GM19023 (cell line): ENCODE results near the gene CDKAL1.
"Not testable (repeated sequence)": the region's sequence is repeated elsewhere in the genome, so short reads cannot be mapped to it uniquely, and the experiment has no call there.

ENCODE experiments used
- ATAC-seq: cut with Tn5 transposase; IDR thresholded peaks from one replicate; pipeline ENCODE4 v1.9.1; 2021; ENCODE audit warnings: mild to moderate bottlenecking, moderate library complexity; ENCODE audit not compliant: unreplicated experiment

CDKAL1 gene

DNA sequence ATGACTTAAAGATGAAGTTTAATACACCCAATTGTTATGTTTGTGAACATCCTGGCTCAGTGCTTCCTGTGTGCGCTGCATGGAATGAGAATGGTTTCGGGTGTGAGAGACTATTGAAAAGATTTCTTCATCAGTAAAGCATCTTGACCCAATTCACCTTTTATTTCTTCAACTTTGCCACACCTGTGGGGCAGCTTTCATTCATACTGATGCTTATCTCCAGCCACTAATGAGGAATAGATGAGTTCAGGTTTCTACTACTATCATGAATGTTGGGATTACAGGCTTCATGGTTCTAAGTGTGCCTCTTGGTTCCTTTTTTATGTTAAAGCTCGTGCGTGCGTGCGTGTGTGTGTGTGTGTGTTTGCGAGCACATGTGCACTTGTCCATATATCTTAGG is 685.6 kb downstream of the CDKAL1 start:
- ATAC-seq: no peak

DNA sequence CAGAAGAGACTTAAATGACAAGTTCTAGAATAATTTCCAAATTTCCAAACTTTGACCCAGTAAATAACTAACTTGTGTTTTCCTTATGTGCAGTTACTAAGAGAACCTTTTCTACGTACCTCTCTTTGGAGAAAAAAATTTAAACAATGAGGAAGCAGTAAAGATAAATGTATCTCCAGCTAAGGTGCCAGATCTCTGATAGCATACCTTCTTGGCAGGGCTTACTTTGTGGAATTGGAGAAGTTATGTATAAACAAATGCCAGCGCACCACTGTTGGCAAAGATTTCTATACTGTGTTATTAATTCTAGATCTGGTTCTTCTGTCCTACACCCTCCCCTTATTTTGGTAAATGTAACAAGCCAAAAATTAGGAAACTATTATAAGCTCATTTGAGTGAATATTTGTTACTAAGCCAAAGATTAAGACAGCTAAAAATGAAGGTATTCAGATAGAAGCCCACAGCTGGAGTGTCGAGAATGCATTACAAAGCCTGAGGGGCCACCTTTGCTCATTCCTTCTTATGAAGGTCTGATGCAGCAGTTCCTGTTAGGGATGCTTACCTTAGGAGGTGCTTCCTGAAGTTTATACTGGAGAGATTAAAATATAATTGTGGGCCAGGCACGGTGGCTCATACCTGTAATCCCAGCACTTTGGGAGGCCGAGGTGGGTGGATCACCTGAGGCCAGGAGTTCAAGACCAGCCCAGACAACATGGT is 686.2 kb downstream of the CDKAL1 start:
- no peak for ATAC-seq

DNA sequence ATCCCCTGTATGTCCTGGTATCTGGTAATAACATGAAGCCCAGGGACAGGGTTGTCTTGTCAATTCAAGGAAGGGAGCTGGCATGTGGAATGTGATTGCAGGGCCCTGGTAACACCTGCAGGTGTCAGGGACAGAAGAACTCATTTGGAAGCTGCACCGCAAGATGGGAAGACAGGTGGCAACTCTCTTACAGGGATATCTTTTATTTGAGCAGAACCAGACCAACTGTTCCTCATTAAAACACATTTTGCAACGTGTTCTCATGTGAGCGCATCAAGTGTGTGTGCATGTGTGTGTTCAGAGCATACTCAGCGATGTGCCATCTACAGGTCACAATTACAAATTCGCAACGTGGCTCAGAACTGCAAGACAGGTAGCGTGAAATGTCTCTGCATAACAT is 688.4 kb downstream of the CDKAL1 start:
- ATAC-seq: no peak

GRCh38 chr6:21225912-21226311 is 691.7 kb downstream of the CDKAL1 start:
- no peak for ATAC-seq

- no peak for ATAC-seq
These were observed 693.2 kb downstream of the CDKAL1 start for GRCh38 chr6:21227486-21227885.

GRCh38 chr6:21228411-21228810 is 694.2 kb downstream of the CDKAL1 start:
- no peak for ATAC-seq

- no peak for ATAC-seq
These were observed 694.7 kb downstream of the CDKAL1 start for GRCh38 chr6:21228876-21229460.

- ATAC-seq: no peak
These were observed 696.3 kb downstream of the CDKAL1 start for GRCh38 chr6:21230536-21230935.

DNA sequence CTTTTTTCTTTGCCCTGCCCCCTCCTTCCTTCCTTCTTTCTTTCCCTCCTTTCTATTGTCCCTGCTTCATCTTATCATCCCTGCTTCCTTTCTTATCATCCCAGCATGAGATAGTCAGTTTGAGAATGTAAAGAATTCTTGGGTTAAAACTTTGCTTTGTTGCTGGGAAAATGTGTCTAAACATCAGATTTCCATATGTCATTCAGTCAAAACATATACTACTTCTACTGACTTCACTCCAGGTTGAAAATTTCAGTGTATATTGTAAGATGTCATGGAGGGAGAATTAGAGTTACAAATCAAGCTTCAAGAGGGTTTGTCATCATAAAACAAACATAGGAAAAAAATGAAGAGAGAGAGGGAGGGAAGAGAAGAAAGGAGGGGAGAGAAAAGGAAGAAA is 700.9 kb downstream of the CDKAL1 start:
- no peak for ATAC-seq

DNA sequence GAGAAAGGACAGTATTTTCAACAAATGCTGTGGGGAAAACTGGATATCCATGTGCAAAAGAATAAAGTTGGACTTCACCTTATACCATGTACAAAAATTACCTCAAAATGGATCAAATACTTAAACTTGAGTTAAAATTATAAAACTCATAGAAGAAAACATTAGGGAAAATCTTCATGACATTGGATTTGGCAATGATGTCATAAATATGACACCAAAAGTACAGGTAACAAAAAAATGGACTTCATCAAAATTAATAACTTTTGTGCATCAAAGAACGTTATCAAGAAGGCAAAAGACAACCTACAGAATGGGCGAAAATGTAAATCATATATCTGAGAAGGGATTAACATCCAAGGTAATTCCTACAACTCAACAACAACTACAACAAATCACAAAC is 704.0 kb downstream of the CDKAL1 start:
- no peak for ATAC-seq

DNA sequence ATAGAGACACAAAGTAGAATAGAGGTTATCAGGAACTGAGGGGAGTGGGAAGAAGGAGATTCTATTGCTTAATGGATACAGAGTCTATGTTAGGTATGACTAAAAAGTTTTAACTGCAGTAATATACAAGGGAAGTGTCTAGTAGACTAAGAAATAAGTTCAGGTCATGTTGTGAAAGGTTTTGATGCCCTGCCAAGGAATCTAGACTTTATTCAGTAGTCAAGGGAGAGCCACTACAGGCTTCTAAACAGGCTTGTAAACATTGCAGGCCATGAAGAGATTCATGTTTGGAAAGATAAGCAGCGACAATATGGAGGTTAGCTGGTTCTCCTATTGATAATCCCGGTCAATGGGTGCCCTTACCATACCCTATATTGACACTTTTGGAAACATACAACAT is 706.5 kb downstream of the CDKAL1 start:
- ATAC-seq: no peak

- ATAC-seq: no peak
These were observed 707.2 kb downstream of the CDKAL1 start for GRCh38 chr6:21241231-21242130.

- ATAC-seq: no peak
These were observed 710.7 kb downstream of the CDKAL1 start for GRCh38 chr6:21244897-21245470.

DNA sequence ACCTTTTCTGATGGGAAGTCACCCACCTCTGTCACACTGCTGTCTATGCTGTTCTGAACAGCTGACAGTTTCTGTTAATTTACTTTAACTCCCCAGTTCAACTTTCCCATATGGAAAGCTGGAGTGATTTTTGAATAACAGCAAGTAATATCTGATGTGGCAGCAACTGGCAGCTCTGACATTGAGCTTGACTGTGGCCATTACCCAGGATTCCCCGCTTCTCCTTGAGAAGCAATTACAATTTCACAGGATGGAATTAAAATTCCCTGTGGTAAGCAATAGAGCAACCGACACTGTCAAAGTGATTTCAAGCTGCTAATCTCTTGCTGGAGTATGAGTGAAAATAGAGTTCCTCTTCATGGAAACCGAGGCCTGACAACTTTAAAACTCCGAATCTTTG is 711.2 kb downstream of the CDKAL1 start:
- no peak for ATAC-seq

DNA sequence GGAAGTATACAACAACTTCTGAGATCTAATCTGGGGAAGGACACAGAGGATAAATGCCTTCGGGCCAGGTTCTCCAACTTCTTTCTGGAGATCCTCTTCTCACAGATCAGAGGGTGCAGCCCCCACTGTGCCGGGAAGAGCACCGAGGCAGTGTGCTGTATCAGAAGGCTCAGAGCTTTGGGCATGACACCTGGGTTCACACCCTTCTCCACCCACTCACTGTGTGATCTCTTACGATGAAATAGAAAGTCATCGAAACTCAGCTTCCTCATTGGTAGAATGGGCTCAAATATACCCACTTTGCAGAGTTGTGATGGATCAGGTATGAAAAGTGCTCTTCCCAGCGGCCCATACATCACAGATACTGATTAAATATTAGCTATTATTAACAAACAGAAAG is 711.8 kb downstream of the CDKAL1 start:
- ATAC-seq: no peak

DNA sequence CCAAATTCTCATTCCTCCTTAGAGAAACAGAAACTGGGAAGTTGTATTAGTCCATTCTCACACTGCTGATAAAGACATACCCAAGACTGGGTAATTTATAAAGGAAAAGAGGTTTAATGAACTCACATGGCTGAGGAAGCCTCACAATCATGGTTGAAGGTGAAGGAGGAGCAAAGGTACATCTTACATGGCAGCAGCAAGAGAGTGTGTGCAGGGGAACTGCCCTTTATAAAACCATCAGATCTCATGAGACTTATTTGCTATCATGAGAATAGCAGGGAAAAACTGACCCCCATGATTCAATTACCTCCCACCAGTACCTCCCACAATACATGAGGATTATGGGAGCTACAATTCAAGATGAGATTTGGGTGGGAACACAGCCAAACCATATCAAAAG is 720.2 kb downstream of the CDKAL1 start:
- ATAC-seq: not testable (repeated sequence)

- no peak for ATAC-seq
These were observed 721.9 kb downstream of the CDKAL1 start for GRCh38 chr6:21256197-21256596.

GRCh38 chr6:21257125-21257524 is 722.9 kb downstream of the CDKAL1 start:
- ATAC-seq: no peak

- ATAC-seq: no peak
These were observed 724.4 kb downstream of the CDKAL1 start for GRCh38 chr6:21258665-21259064.

DNA sequence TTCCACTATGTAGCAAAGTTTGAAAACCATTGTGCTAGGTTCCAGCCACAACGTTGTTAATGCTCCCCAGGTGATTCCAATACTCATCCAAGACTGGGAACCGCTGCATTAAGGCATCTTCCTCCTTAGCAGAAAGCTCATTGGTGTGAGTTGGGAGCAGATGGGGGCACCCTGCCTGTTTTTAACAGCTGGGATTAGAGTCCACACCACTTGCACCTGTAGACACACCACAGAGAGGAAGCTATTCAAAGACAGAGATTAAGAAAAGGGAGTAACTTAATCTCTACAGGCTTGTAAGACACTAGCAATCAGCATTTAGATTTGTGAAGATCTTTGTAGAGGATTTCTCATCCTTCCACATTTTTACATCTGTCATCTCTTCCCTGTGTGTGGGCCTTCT is 725.4 kb downstream of the CDKAL1 start:
- ATAC-seq: no peak

- no peak for ATAC-seq
These were observed 728.2 kb downstream of the CDKAL1 start for GRCh38 chr6:21262504-21262903.
